GM04504 (cell line): ENCODE measurements around the gene CLIC5.
A peak's percentile ranks its signal among the peaks of the same experiment; 100 is the strongest.

Experiments used
- DNase-seq: peaks from one replicate; pipeline ENCODE4 v3.0.0-alpha.2; 2012; ENCODE audit warnings: low read depth

Gene CLIC5

GRCh38 chr6:46015119-46015968, at the start of gene CLIC5:
Gene CLIC5, minus strand, starts transcription at chr6:46015860. Its CDS starts 318 bp downstream, at chr6:46015542.
- DNase-seq = no peak

DNA sequence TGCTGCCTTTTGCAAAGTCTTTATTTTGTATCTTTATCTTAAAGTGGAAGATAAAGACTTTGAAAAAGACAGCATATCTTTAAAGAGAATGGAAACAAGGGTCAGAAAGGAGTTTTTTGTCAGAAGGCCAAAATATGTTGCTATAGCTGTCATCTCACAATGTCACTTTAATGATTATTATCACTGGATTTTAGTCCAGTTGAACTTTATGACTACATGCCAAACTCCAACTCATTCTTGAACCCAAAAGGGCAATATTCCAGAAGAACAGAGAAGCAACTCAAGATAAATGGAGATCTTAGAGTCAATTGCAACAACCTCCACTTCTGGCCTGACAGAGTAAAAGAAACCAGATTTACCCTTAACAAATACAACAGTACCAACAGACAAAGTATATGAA, 47.3 kb upstream of the CLIC5 start:
- DNase-seq = no peak

DNA sequence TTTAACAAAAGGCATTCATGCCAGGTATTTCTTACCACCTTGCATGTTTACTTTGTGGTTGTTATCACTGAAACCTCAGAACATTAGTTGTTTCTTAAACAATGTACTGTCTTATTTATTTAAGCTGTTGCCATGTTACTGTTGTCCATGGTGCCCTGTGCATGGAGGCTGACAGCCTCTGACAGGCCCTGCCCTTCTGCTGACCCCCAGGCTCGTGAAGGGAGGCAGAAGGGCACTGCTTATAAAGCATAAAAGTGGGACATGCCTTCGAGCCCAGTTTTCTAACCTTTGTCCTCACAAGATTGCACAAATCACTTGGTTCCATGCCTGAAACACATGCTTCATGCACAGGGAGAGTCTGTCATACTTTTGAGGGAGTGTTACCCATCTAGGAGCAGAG, 46.7 kb upstream of the CLIC5 start:
- no peak for DNase-seq

- no peak for DNase-seq
Observed at GRCh38 chr6:46061497-46061896, 45.8 kb upstream of the CLIC5 start.

DNA sequence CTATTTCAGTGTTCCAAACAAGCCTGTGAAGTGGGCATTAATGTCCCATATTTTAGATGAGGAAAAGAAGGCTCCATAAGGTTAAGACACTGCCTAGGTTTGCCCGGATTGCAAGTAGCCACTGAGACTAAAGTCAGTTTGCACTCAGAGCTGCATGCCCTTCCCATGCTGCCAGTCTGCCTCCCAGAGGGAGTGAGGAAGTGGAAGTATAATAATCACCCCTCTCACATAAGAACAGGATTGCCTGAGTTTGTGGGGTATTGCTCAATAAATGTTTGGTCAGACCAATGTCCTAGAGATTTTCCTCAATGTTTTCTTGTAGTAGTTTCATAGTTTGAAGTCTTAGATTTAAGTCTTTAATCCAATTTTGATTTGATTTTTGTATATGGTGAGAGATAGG, 43.9 kb upstream of the CLIC5 start:
- no peak for DNase-seq

- DNase-seq = no peak
Observed at GRCh38 chr6:46058951-46059350, 43.3 kb upstream of the CLIC5 start.

GRCh38 chr6:46057792-46058191, 42.1 kb upstream of the CLIC5 start:
- DNase-seq = no peak

DNA sequence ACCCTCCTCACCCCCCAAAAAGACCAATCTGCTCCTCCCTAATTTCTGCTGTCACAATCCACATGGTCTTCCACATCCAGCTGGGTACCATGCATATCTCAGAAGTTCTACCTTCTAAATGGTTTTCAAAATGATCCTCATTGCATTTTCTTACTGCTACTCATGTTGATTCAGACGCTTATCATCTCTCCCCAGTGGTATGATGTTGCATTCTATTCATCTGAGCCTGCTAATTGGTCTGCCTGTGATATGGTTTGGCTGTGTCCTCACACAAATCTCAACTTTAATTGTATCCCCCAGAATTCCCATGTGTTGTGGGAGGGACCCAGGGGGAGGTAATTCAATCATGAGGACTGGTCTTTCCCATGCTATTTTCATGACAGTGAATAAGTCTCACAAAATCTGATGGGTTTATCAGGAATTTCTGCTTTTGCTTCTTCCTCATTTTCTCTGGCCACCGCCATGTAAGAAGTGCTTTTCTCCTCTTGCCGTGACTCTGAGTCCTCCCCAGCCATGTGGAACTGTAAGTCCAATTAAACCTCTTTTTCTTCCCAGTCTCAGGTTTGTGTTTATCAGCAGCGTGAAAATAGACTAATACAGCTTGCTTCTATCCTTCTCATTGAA, 41.4 kb upstream of the CLIC5 start:
- DNase-seq = no peak

DNA sequence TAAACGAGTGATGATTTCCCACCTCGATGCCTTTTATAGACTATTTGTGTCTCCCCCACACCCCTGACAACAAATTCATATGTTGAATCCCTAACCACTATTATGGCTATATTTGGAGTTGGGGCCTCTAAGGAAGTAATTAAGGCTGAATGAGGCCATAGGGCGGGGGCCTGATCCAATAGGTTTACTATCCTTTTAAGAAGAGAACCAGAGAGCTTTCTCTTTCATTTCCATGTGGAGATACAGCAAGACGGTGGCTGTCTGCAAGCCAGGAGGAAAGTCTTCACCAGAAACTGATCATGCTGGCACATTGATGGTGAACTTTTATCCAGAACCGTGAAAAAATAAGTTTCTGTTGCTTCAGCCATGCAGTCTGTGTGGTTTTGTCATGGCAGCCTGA, 38.9 kb upstream of the CLIC5 start:
- no peak for DNase-seq

DNA sequence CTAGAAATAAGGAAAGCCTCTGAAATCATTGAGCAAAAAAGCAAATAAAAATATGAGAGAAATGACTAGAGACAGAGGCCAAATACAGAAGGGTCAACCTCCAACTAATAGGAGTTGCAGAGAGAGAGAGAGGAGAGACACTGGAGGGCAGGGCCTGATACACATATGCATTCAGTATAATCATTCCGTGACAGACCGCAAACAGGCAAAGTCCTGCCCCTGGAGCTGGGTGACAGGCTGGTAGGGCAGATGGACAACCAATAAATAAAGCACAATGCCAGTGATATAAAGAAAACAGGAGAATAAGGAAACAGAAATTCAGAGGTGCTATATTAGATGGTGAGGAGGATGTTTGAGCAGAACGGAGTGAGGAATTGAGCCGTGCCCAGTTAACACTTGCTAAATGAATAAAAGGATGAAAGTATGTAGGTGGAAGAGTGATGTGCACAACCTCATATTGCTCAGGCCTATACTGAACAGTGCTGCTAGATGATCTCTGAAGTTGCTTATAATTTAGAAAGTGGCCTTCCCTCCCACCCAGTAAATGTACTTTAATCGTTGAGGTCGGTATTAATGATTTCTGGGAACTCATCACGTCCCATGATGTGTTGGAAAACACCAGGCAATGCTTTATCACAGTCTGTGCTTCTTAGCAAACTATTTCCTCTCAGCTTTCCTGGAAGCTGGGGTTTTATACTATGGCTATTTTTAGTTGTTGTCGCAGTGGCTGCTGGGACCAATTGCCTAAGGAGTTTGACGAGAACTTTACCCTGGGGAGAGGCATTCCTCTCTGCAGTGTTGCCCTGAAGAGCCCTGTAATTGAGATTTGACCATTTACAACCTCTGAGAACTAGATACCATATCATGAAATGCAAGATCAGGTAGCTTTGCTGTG, 37.6 kb upstream of the CLIC5 start:
- DNase-seq = no peak

- DNase-seq = no peak
Observed at GRCh38 chr6:46052479-46052878, 36.8 kb upstream of the CLIC5 start.

- DNase-seq = no peak
Observed at GRCh38 chr6:46051962-46052361, 36.3 kb upstream of the CLIC5 start.

GRCh38 chr6:46050845-46051405, 35.3 kb upstream of the CLIC5 start:
- DNase-seq = no peak

DNA sequence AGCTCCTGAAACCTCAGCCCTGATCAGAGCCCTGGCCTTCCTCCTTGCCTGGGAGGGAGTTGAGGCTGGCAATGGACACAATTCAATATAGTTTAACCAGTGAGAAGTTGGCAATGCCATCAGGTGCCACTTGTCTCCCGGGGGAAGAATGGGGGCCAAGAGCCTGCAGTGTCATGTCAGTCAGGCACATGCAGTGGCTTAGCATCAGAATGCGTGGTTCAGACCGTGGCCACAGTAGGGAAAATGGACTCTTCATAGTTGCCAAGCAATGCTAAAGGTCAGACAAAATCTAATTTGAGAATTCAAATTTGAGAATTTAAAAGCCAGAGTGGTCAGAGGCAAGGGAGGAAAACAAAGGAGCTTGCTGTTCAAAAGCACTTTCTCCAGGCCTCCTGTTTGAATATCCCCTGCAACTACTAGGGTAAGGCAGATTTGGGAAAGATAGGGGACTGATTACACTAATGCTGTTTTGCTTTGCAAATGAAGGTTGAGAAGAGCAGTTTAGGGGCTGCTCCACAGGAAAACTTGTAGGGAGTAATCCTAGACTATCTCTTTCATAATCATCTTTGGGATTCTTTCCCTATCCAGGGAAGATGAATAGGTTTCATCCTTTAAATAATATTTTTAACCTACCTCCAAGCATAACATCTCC, 33.1 kb upstream of the CLIC5 start:
- DNase-seq = no peak

DNA sequence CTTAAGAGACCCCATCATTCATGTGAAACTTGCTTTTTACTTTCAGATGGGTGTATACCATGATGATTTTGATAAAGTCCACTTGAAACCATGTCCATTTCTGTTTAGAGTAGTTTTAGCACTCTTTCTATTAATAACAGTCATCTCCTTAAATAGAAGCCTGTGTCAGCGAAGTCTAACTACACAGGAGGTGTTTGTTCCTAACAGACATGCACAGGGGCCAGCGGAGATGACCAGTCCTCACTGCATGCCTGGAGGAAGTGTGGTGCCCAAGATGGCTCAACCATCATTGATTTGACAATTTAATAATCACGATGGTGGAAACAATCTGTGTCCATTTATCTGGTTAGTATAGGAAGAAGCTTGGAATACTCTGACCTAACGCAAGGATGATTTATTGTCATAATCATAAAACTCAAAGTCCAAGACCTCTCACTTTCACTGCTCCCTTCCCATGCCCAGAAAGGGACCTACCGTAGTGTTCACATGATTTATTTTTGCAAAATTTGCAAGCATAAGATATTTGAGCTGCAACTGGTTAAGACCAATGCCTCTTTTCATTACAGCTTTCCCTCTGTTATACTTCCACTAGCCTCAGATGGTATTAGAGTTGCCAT, 31.0 kb upstream of the CLIC5 start:
- DNase-seq = no peak

- DNase-seq = peak; percentile 50
Observed at GRCh38 chr6:46044881-46045617, 29.4 kb upstream of the CLIC5 start.

GRCh38 chr6:46042355-46042999, 26.8 kb upstream of the CLIC5 start:
- peak; percentile 9 for DNase-seq

- DNase-seq = no peak
Observed at GRCh38 chr6:46040288-46040687, 24.6 kb upstream of the CLIC5 start.

- DNase-seq = no peak
Observed at GRCh38 chr6:46039646-46040045, 24.0 kb upstream of the CLIC5 start.

- no peak for DNase-seq
Observed at GRCh38 chr6:46036911-46037310, 21.3 kb upstream of the CLIC5 start.
